Measurements from ENCODE around the gene ACSM5.
"Not testable (repeated sequence)": the region's sequence is repeated elsewhere in the genome, so short reads cannot be mapped to it uniquely, and the experiment has no call there.

Gene ACSM5

DNA sequence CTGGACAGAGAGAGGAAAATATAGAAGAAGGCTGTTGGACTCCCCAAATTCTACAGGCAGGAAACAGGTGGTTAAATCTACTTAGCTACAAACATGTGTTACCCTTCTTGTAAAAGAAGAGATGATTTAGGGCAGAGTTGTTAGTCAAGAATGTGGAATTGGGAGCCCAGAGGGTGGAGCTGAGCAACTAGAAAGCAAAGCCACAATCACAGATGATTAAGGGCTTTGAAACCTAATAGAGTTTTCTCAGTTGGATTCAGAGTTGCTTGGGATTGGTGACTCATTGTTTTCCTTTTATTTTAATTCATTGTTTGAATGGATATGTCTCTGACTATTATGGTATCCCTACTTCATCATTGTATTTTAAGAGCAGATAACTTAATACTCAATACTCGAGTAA lies 6.2 kb downstream of the ACSM5 start:
- Histone ChIP-seq H3K36me3 (replicated peaks) (no peaks in the 10 kb centered on the region), H3K27me3 (replicated peaks) (no peaks in the 10 kb centered on the region), H3K4me3 (ENCODE audit: low read depth, low read length) (no peak overlapping the region), H3K27ac (no peak overlapping the region)
- no peak for DNase-seq
- TF ChIP-seq, protein P1, sequence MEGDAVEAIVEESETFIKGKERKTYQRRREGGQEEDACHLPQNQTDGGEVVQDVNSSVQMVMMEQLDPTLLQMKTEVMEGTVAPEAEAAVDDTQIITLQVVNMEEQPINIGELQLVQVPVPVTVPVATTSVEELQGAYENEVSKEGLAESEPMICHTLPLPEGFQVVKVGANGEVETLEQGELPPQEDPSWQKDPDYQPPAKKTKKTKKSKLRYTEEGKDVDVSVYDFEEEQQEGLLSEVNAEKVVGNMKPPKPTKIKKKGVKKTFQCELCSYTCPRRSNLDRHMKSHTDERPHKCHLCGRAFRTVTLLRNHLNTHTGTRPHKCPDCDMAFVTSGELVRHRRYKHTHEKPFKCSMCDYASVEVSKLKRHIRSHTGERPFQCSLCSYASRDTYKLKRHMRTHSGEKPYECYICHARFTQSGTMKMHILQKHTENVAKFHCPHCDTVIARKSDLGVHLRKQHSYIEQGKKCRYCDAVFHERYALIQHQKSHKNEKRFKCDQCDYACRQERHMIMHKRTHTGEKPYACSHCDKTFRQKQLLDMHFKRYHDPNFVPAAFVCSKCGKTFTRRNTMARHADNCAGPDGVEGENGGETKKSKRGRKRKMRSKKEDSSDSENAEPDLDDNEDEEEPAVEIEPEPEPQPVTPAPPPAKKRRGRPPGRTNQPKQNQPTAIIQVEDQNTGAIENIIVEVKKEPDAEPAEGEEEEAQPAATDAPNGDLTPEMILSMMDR (IDR thresholded peaks at IDR 0.05; ENCODE audit: low read depth, low read length, missing control alignments) = no peak
- in situ Hi-C loops (cut with HindIII; ENCODE audit: low pct_ligation_motif_present, low sequenced_read_pairs) = no loop called here

DNA sequence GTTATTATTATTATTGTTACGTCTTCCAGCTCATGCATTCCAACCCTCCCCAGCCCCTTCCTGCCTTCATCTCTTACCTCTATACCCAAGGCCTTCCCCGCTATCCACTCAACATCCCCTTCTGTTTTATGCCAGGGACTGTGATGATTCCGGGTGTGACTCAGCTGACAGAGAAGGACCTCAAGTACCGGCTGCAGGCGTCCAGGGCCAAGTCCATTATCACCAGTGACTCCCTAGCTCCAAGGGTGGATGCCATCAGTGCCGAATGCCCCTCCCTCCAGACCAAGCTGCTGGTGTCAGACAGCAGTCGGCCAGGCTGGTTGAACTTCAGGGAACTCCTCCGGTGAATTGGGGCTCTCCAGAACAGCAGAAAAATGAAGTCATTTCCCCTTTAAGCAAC lies 9.8 kb downstream of the ACSM5 start:
- DNase-seq; H3K27ac ChIP-seq; H3K27me3 ChIP-seq (replicated peaks); in situ Hi-C loops (cut with HindIII; ENCODE audit: low pct_ligation_motif_present, low sequenced_read_pairs); H3K36me3 ChIP-seq (replicated peaks); H3K4me3 ChIP-seq (ENCODE audit: low read depth, low read length): not testable (repeated sequence)

DNA sequence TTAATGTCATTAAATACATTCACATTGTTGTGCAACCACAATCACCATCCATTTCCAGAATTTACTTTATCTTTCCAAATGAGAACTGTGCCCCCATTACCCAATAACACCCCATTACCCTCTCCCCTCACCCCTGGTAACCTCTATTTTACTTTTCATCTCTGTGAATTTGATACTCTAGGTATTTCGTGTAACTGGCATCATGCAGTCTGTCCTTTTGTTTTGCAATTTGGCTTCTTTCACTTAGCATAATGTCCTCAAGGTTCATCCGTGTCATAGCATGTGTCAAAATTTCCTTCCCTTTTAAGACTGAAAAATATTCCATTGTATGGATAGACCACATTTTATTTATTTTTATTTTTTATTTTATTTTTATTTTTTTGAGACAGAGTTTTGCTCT lies 12.4 kb downstream of the ACSM5 start:
- H3K36me3 ChIP-seq (replicated peaks); H3K27ac ChIP-seq; in situ Hi-C loops (cut with HindIII; ENCODE audit: low pct_ligation_motif_present, low sequenced_read_pairs); DNase-seq; H3K27me3 ChIP-seq (replicated peaks); H3K4me3 ChIP-seq (ENCODE audit: low read depth, low read length): not testable (repeated sequence)

DNA sequence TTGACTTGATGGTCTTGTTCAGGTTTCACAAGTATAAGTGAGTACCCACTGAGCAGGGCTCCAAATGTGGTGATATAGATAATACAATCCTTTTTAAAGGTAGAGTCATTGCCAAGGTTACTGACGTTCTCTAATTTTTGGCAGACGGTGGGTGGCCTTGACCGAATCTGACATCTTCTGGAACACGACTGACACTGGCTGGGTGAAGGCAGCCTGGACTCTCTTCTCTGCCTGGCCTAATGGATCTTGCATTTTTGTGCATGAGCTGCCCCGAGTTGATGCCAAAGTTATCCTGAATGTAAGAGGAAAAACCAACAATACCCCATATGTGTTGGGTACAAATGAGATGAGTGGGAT lies 14.4 kb downstream of the ACSM5 start:
- H3K27ac ChIP-seq; H3K4me3 ChIP-seq (ENCODE audit: low read depth, low read length); DNase-seq; H3K27me3 ChIP-seq (replicated peaks); H3K36me3 ChIP-seq (replicated peaks); in situ Hi-C loops (cut with HindIII; ENCODE audit: low pct_ligation_motif_present, low sequenced_read_pairs): not testable (repeated sequence)

DNA sequence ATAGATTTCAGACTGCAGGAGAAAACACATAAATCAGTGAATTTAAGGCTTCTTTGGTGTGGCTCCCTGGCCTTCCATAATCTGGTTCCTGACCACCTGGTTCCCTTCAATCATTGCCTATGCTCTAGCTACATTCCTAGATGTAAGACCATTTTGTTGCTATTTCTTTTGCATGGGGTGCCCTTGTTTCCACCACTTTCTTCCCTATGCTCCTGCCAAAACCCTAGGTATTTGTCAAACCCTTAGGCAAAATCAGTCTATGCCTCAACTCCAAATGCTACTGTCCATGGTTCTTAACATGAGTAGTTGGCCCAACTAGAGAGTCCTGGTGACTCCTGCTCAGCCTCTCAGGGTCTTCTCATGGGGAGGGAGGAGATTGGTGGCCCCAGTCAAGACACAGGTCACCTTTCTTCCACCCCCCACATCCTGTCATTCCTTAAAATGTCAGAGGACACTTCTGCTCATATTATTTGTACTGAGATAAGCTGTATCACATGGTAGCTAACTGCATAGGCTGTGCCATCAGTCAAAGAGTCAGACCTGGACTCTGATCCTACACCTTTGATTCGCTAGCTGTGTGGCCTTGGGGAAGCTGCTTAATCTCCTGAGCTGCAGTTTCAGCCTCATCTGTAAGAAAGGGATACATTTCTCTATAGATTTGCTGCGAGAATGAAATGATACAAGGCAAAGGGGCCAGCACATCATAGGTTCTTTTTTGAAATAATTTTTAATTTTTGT lies 15.0 kb downstream of the ACSM5 start:
- no peak overlapping the region for H3K4me3 ChIP-seq (ENCODE audit: low read depth, low read length)
- no peaks in the 10 kb centered on the region for H3K27me3 ChIP-seq (replicated peaks)
- H3K27ac ChIP-seq = no peak overlapping the region
- no peak for DNase-seq
- no peaks in the 10 kb centered on the region for H3K36me3 ChIP-seq (replicated peaks)
- in situ Hi-C loops (cut with HindIII; ENCODE audit: low pct_ligation_motif_present, low sequenced_read_pairs) = no loop called here
- TF ChIP-seq, protein P1 (IDR thresholded peaks at IDR 0.05; ENCODE audit: low read depth, low read length, missing control alignments) = no peak

DNA sequence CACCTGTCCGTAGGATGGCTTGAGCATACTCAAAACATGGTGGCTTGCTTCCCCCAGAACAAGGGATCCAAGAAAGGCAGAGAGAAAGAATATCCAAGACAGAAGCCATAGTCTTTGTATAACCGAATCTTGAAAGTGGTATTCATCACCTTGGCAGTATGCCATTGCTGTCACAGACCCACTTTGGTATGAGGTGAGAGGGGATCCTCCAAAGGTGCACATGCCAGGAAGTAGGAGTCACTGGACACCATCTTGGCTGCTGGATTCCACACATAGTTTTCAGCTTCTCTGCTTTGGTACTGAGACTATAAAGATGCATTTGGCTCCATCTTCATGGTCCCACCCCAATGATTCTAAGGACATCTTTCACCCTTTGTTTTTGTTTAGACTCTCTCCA lies 18.1 kb downstream of the ACSM5 start:
- H3K27me3 ChIP-seq (replicated peaks); H3K36me3 ChIP-seq (replicated peaks); in situ Hi-C loops (cut with HindIII; ENCODE audit: low pct_ligation_motif_present, low sequenced_read_pairs); H3K4me3 ChIP-seq (ENCODE audit: low read depth, low read length); DNase-seq; H3K27ac ChIP-seq: not testable (repeated sequence)

DNA sequence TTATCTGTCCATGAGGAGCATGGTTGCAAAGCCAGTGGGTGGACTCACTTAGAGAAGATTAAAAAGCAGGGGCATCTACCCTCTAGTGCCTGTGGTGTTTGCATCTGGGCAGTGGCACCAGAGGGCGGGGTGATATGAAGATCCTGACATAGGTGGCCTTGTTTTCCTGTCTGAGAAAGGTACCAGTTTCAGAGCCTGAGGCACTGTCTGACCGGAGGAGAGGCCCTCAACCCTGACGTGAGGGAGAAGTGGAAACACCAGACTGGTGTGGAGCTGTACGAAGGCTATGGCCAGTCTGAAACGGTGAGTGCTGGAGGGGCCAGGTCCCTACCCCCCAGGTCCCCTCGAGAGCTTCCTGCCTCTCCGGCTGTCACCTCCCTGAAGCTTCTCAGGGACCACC lies 20.2 kb downstream of the ACSM5 start:
- H3K36me3 ChIP-seq (replicated peaks); DNase-seq; in situ Hi-C loops (cut with HindIII; ENCODE audit: low pct_ligation_motif_present, low sequenced_read_pairs); H3K27me3 ChIP-seq (replicated peaks); H3K4me3 ChIP-seq (ENCODE audit: low read depth, low read length); H3K27ac ChIP-seq: not testable (repeated sequence)

DNA sequence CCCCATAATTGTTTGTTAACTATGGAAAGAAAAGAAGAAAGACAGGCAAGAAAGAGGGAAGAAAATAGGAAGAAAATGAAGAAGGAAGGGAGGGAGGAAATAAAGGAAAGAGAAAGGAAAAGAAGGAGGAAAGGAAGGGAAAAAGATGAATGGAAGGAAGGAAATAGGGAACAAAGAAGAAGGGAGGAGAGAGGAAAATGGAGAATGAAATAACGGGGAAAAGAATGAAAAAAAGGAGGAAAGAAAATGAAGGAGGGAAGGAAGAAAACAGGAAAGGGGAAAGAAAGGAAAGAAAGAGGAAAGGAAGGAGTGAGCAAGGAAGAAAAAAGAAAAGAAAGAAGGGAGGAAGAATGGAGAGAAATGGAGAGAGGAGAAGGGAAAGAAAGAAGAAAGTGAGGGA lies 21.1 kb downstream of the ACSM5 start:
- in situ Hi-C loops (cut with HindIII; ENCODE audit: low pct_ligation_motif_present, low sequenced_read_pairs); H3K4me3 ChIP-seq (ENCODE audit: low read depth, low read length); H3K27me3 ChIP-seq (replicated peaks); H3K36me3 ChIP-seq (replicated peaks); DNase-seq; H3K27ac ChIP-seq: not testable (repeated sequence)

DNA sequence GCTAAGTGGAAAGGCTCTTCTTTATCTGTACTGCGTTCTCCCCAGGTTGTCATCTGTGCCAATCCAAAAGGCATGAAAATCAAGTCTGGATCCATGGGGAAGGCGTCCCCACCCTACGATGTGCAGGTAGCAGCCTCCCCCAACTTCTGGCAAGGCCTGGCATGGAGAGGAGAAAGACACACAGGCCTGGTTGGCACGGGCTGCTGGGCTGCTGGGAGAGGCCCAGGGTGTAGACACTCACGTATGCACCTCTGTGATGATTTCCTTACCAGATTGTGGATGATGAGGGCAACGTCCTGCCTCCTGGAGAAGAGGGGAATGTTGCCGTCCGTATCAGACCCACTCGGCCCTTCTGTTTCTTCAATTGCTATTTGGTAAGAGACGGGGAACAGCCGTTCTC lies 21.6 kb downstream of the ACSM5 start:
- no peaks in the 10 kb centered on the region for H3K36me3 ChIP-seq (replicated peaks)
- in situ Hi-C loops (cut with HindIII; ENCODE audit: low pct_ligation_motif_present, low sequenced_read_pairs) = no loop called here
- no peaks in the 10 kb centered on the region for H3K27me3 ChIP-seq (replicated peaks)
- no peak overlapping the region for H3K27ac ChIP-seq
- no peak for DNase-seq
- TF ChIP-seq, protein P1 (IDR thresholded peaks at IDR 0.05; ENCODE audit: low read depth, low read length, missing control alignments) = no peak
- no peak overlapping the region for H3K4me3 ChIP-seq (ENCODE audit: low read depth, low read length)

DNA sequence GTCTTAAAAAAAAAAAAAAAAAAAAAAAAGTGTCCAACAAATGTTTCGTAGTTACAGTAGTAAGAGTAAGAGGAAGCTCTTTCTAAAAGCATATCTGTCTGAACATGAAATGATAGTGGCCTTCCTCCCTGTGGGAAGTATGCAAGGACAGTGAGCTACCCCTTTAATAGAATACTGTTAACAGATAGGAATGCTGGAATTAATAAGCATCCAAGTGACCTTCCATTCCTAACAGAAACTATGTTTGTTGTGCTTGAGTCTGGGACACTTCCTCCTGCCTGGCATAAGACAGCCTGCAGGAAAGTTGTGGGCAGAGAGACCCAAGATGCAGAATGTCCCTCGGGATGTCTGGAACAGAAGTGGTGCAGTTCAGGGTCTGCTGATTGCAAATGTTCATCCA lies 29.6 kb downstream of the ACSM5 start:
- DNase-seq; H3K27me3 ChIP-seq (replicated peaks); H3K4me3 ChIP-seq (ENCODE audit: low read depth, low read length); H3K27ac ChIP-seq; in situ Hi-C loops (cut with HindIII; ENCODE audit: low pct_ligation_motif_present, low sequenced_read_pairs); H3K36me3 ChIP-seq (replicated peaks): not testable (repeated sequence)

DNA sequence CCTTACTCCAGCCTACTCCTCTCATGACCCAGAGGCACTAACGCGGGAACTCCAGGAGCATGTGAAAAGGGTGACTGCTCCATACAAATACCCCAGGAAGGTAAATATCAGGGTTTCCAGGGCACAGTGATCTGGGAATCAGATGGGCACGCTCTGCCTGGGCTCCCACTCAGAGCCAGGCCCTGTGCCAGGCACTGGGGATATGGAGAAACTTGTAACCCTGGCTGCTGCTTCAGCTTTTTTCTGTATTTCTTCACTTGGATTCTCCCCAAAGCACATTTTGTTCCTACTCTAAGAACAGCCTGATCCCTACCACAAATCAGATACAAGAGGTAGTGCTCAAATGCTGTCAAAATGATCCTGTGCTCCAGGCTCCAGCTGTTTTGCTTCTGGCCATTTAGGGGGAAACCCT lies 30.5 kb downstream of the ACSM5 start:
- in situ Hi-C loops (cut with HindIII; ENCODE audit: low pct_ligation_motif_present, low sequenced_read_pairs); H3K27me3 ChIP-seq (replicated peaks); H3K36me3 ChIP-seq (replicated peaks); DNase-seq; H3K4me3 ChIP-seq (ENCODE audit: low read depth, low read length); H3K27ac ChIP-seq: not testable (repeated sequence)

DNA sequence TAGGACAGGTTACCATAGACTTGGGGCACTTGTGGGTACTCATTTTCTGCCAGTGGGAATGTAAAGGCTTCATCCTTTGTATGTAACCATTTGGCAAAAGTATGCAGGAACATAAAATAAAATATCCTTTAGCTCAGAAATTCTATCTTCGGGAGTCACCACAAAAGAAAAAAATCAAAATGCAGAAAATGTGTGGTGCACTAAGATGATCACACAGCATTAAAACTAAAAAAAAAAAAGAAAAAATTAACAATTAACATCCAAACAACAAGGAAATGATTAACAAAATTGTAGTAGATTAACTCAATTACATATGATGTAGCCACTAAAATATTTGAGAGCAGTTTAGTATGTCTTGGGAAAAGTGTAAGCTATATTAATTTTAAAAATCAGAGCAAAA lies 31.4 kb downstream of the ACSM5 start:
- H3K27ac ChIP-seq; H3K4me3 ChIP-seq (ENCODE audit: low read depth, low read length); H3K36me3 ChIP-seq (replicated peaks); in situ Hi-C loops (cut with HindIII; ENCODE audit: low pct_ligation_motif_present, low sequenced_read_pairs); DNase-seq; H3K27me3 ChIP-seq (replicated peaks): not testable (repeated sequence)
